Activated T-helper 1 cell treated with anti-CD3 and anti-CD28 coated beads, Interleukin-12 subunit alpha, Interleukin-12 subunit beta, Interleukin-2, Interleukin-4 antibody, amounts not matched to agents 30 ng/mL and 10 ng/mL and 1 ng/mL, durations not matched to agents 14 hours and 24 hours and 36 hours (primary cell): ENCODE measurements around the gene SLIT3. TPM values are rescaled to one million over a fixed set of nuclear protein-coding genes. Genes with fewer than 3 reads are reported as not detected.

Experiments used
- DNase-seq: peaks from one replicate; pipeline ENCODE4 v3.0.0; 2021; ENCODE audit warnings: low spot score
- H3K27ac Mint-ChIP-seq: one replicate; pipeline ENCODE4 v1.8.0; 2021; ENCODE audit warnings: mild to moderate bottlenecking, mixed read lengths
- H3K27me3 Mint-ChIP-seq: one replicate; pipeline ENCODE4 v1.8.0; 2022; ENCODE audit warnings: mild to moderate bottlenecking, moderate library complexity, mixed read lengths; ENCODE audit not compliant: insufficient read depth
- H3K36me3 Mint-ChIP-seq: one replicate; pipeline ENCODE4 v1.8.0; 2021; ENCODE audit warnings: low read depth, mixed read lengths
- H3K4me1 Mint-ChIP-seq: one replicate; pipeline ENCODE4 v1.8.0; 2021; ENCODE audit warnings: low read depth, mixed read lengths
- H3K4me3 Mint-ChIP-seq: one replicate; pipeline ENCODE4 v1.8.0; 2021; ENCODE audit warnings: mild to moderate bottlenecking, moderate library complexity, mixed read lengths
- H3K9me3 Mint-ChIP-seq: one replicate; pipeline ENCODE4 v1.8.0; 2021; ENCODE audit warnings: mixed read lengths
- intact Hi-C: fragments of 100-400 bp; cut with micrococcal nuclease; formaldehyde crosslinking; loops from one replicate; pipeline ENCODE4 v1.15.1; 2024
- total RNA-seq: library from RNA; stranded (reverse); gene quantifications from 2 replicates; pipeline ENCODE4 v1.2.3, GENCODE V29; 2022

Gene SLIT3
- total RNA-seq, 1 donor from 2014 or later = 0.03 TPM

- Mint-ChIP-seq H3K9me3 (no peaks in the 10 kb centered on the region), H3K4me3 (no peak overlapping the region), H3K27me3 (no peaks in the 10 kb centered on the region), H3K36me3 (no peaks in the 10 kb centered on the region), H3K4me1 (no peaks in the 10 kb centered on the region), H3K27ac (no peak overlapping the region)
- no peak for DNase-seq
- intact Hi-C loops = no loop called here
These were observed 27.1 kb downstream of the SLIT3 start for GRCh38 chr5:169273881-169274280.

DNA sequence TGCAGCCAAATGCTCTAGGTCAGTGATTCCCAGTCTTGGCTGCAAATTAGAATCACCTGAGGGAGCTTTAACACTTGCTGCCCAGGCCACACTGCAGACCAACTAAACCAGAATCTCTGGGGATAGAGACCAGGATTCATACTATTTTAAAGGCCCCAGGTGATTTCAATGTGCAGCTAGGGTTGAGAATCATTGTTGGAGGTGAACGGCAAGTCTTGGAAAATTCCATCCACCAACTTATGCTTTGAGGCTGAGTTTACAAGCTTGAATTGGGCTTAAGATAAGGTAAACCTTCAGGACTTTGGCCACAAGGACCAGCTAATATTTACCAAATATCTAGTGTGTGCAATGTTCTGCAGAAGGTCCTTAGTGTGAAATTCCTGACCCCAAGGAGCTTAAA is 27.5 kb downstream of the SLIT3 start:
- intact Hi-C loops = no loop called here
- DNase-seq = no peak
- H3K27ac Mint-ChIP-seq = no peak overlapping the region
- H3K4me3 Mint-ChIP-seq = no peak overlapping the region
- no peaks in the 10 kb centered on the region for H3K9me3 Mint-ChIP-seq
- H3K36me3 Mint-ChIP-seq = no peaks in the 10 kb centered on the region
- no peaks in the 10 kb centered on the region for H3K27me3 Mint-ChIP-seq
- no peaks in the 10 kb centered on the region for H3K4me1 Mint-ChIP-seq

- H3K27ac Mint-ChIP-seq = no peak overlapping the region
- H3K9me3 Mint-ChIP-seq = no peaks in the 10 kb centered on the region
- no peaks in the 10 kb centered on the region for H3K4me1 Mint-ChIP-seq
- no peaks in the 10 kb centered on the region for H3K27me3 Mint-ChIP-seq
- no peaks in the 10 kb centered on the region for H3K36me3 Mint-ChIP-seq
- no peak overlapping the region for H3K4me3 Mint-ChIP-seq
- DNase-seq = no peak
- intact Hi-C loops = no loop called here
These were observed 28.1 kb downstream of the SLIT3 start for GRCh38 chr5:169272731-169273427.

GRCh38 chr5:169272111-169272510 is 28.8 kb downstream of the SLIT3 start:
- Mint-ChIP-seq H3K27ac (no peak overlapping the region), H3K4me1 (no peaks in the 10 kb centered on the region), H3K27me3 (no peaks in the 10 kb centered on the region), H3K9me3 (no peaks in the 10 kb centered on the region), H3K4me3 (no peak overlapping the region), H3K36me3 (no peaks in the 10 kb centered on the region)
- no peak for DNase-seq
- intact Hi-C loops = no loop called here

GRCh38 chr5:169270827-169271226 is 30.1 kb downstream of the SLIT3 start:
- no peaks in the 10 kb centered on the region for H3K36me3 Mint-ChIP-seq
- DNase-seq = no peak
- H3K27ac Mint-ChIP-seq = no peak overlapping the region
- no peaks in the 10 kb centered on the region for H3K27me3 Mint-ChIP-seq
- no peaks in the 10 kb centered on the region for H3K9me3 Mint-ChIP-seq
- H3K4me3 Mint-ChIP-seq = no peak overlapping the region
- H3K4me1 Mint-ChIP-seq = no peaks in the 10 kb centered on the region
- intact Hi-C loops = no loop called here

DNA sequence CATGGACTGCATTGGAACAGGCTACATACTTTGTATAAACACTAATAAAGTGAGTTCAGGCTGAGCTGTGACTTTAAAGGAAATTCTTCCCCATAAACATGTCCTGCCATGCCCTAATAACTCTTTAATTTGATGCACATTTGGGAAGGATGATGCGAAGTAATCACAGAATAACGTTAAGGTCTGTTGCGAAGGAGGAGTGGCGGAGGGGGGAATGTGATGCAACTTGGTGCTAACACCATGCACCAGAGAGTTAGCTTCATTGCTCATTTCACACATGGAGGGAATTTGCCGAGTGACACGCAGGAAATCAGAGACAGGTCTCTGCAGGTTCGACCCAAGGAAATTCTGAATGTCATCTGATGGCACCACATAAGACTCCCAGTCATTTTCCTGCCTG is 32.9 kb downstream of the SLIT3 start:
- DNase-seq = no peak
- no peaks in the 10 kb centered on the region for H3K9me3 Mint-ChIP-seq
- H3K27me3 Mint-ChIP-seq = no peaks in the 10 kb centered on the region
- intact Hi-C loops = no loop called here
- H3K4me3 Mint-ChIP-seq = no peak overlapping the region
- no peaks in the 10 kb centered on the region for H3K36me3 Mint-ChIP-seq
- no peak overlapping the region for H3K27ac Mint-ChIP-seq
- H3K4me1 Mint-ChIP-seq = no peaks in the 10 kb centered on the region

DNA sequence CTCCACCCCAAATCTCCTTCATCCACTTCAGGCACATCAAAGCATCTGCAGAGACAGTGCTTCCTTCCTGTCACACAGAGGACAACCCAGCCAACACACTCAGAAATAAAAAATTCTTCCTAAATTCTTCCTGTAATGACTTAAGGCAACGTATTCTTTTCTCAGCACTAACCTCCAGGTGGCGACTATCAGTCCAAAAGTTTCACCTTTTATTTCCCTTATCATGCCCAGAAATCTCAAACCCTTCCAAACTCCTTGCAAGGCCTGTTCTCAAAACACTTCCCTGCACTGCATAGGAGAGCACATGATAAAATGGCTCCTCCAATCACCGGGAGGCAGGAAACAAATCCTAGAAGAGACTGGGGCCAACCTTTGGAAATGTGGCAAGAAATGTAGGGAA is 35.1 kb downstream of the SLIT3 start:
- Mint-ChIP-seq H3K9me3 (no peaks in the 10 kb centered on the region), H3K4me1 (no peaks in the 10 kb centered on the region), H3K36me3 (no peaks in the 10 kb centered on the region), H3K27ac (no peak overlapping the region), H3K27me3 (no peaks in the 10 kb centered on the region), H3K4me3 (no peak overlapping the region)
- intact Hi-C loops = no loop called here
- no peak for DNase-seq

DNA sequence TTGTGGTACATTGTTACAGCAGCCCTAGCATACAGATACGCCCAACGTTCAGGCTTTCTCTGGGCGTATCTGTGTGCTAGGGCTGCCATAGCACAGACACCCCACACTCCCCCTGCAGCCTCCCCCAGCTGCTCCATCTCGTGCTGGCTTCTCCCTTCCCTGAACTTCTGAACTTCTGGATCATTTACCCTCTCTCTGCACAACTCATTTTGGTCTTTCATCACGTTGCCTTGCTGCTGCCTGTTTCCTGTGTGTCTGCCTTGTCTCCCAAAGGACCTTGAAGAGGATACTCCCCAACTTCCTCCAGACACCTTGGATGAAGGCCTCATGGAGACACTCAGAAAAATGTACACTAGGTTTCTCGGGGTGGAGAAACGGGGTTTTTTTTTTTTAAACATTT is 37.3 kb downstream of the SLIT3 start:
- no peaks in the 10 kb centered on the region for H3K4me1 Mint-ChIP-seq
- DNase-seq = no peak
- no peaks in the 10 kb centered on the region for H3K36me3 Mint-ChIP-seq
- H3K27me3 Mint-ChIP-seq = peaks cover 2% of the 10 kb centered on the region
- no peak overlapping the region for H3K4me3 Mint-ChIP-seq
- no peak overlapping the region for H3K27ac Mint-ChIP-seq
- intact Hi-C loops = no loop called here
- H3K9me3 Mint-ChIP-seq = no peaks in the 10 kb centered on the region

DNA sequence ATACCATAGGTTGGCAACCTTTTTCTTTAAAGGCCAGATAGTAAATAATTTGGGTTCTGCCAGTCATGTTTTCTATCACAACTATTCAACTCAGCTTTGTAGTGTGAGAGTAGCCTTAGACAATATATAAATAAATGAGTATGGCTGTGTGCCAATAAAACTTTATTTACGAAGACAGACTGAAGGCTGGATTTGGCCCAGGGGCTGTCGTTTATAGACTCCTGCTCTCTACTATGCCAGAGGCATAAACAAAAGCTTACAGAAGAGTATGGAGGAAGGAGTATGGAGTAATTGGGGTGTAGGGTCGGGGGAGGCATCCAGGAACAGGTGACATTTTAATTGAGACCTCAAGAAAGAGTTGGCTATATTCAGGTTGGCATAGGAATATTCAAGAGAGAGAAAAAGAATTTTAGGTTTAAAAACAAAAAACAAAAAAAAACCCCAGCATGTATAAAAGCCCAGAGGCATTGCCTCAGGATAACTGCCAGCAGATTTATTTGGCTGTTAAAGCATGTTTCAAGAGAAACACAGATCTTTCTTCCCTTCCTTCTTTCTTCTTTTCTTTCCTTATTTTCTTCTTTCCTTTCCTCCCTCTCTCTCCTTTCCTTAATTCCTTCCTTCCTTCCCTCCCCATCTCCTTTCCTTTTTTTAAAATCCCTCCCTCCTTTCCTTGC is 39.9 kb downstream of the SLIT3 start:
- Mint-ChIP-seq H3K9me3 (no peaks in the 10 kb centered on the region), H3K4me1 (no peaks in the 10 kb centered on the region), H3K27me3 (peaks cover 2% of the 10 kb centered on the region), H3K36me3 (no peaks in the 10 kb centered on the region), H3K27ac (no peak overlapping the region), H3K4me3 (no peak overlapping the region)
- intact Hi-C loops = no loop called here
- no peak for DNase-seq

- Mint-ChIP-seq H3K27me3 (peaks cover 2% of the 10 kb centered on the region), H3K4me3 (no peak overlapping the region), H3K36me3 (no peaks in the 10 kb centered on the region), H3K4me1 (no peaks in the 10 kb centered on the region), H3K27ac (no peak overlapping the region), H3K9me3 (no peaks in the 10 kb centered on the region)
- intact Hi-C loops = no loop called here
- no peak for DNase-seq
These were observed 42.5 kb downstream of the SLIT3 start for GRCh38 chr5:169258372-169259000.

- intact Hi-C loops = no loop called here
- H3K4me1 Mint-ChIP-seq = no peaks in the 10 kb centered on the region
- H3K27ac Mint-ChIP-seq = no peak overlapping the region
These were observed 44.7 kb downstream of the SLIT3 start for GRCh38 chr5:169256191-169256590.

DNA sequence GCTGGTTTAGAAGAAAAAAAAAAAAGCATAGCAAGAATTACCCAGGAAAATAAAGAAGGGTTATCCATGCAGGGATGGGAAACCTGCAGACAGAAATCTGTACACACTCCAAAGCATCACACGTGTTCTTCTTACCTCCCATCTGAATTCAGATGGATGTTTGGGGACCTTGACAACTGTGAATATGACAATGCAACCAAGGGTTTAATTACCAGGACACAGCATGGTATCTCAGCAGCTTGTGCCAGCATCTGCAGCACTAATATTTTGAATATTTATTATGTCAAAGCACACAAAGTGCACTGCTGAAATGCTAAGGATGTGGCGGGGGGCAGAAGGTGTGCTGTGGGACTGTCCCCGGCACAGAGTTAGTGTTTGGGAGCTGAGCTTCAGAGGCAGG is 47.9 kb downstream of the SLIT3 start:
- DNase-seq = no peak
- no peaks in the 10 kb centered on the region for H3K4me1 Mint-ChIP-seq
- H3K4me3 Mint-ChIP-seq = no peak overlapping the region
- H3K36me3 Mint-ChIP-seq = no peaks in the 10 kb centered on the region
- no peak overlapping the region for H3K27ac Mint-ChIP-seq
- no peaks in the 10 kb centered on the region for H3K9me3 Mint-ChIP-seq
- no peaks in the 10 kb centered on the region for H3K27me3 Mint-ChIP-seq
- intact Hi-C loops = no loop called here

More at GRCh38 chr5:169256191-169256590, 44.7 kb downstream of the SLIT3 start:
- H3K36me3 Mint-ChIP-seq = no peaks in the 10 kb centered on the region
- peaks cover 2% of the 10 kb centered on the region for H3K27me3 Mint-ChIP-seq
- H3K9me3 Mint-ChIP-seq = no peaks in the 10 kb centered on the region
- no peak for DNase-seq
- H3K4me3 Mint-ChIP-seq = no peak overlapping the region

GRCh38 chr5:169251333-169252084 is 49.4 kb downstream of the SLIT3 start:
- intact Hi-C loops = no loop called here

More at GRCh38 chr5:169251333-169252084, 49.4 kb downstream of the SLIT3 start:
- Mint-ChIP-seq H3K36me3 (no peaks in the 10 kb centered on the region), H3K27ac (no peak overlapping the region), H3K4me3 (no peak overlapping the region), H3K4me1 (no peaks in the 10 kb centered on the region), H3K27me3 (peaks cover 2% of the 10 kb centered on the region), H3K9me3 (no peaks in the 10 kb centered on the region)
- no peak for DNase-seq
